Calu3 (cell line): ENCODE data around the gene CELSR1. TPM values are rescaled to one million over a fixed set of nuclear protein-coding genes. Genes with fewer than 3 reads are reported as not detected.

Experiments
- BruUV-seq: library from RNA; stranded (reverse); fragments of 400-500 nt; replicated peaks from 2 replicates; lab custom pipeline; 2021; lab: Mats Ljungman, UMichigan
- CTCF ChIA-PET: fragments of 300-600 bp; sonication (Branson Sonifier 250); formaldehyde crosslinking; loops from one replicate; lab custom pipeline; 2022; ENCODE audit warnings: antibody characterized with exemption; lab: Charles Lee
- DNase-seq: peaks from one replicate; pipeline ENCODE4 v3.0.0; 2022
- H3K27ac Mint-ChIP-seq: one replicate; pipeline ENCODE4 v1.8.0; 2022; ENCODE audit warnings: mixed read lengths; ENCODE audit not compliant: unreplicated experiment
- H3K27me3 Mint-ChIP-seq: one replicate; pipeline ENCODE4 v1.8.0; 2022; ENCODE audit warnings: mixed read lengths; ENCODE audit not compliant: unreplicated experiment
- H3K36me3 Mint-ChIP-seq: one replicate; pipeline ENCODE4 v1.8.0; 2022; ENCODE audit warnings: mild to moderate bottlenecking, moderate library complexity, mixed read lengths; ENCODE audit not compliant: insufficient read depth, unreplicated experiment
- H3K4me1 Mint-ChIP-seq: one replicate; pipeline ENCODE4 v1.8.0; 2022; ENCODE audit warnings: mild to moderate bottlenecking, low read depth, mixed read lengths; ENCODE audit not compliant: unreplicated experiment
- H3K4me3 Mint-ChIP-seq: one replicate; pipeline ENCODE4 v1.8.0; 2022; ENCODE audit warnings: mild to moderate bottlenecking, low read depth, moderate library complexity, mixed read lengths; ENCODE audit not compliant: unreplicated experiment
- H3K9me3 Mint-ChIP-seq: one replicate; pipeline ENCODE4 v1.8.0; 2022; ENCODE audit warnings: low read depth, mixed read lengths; ENCODE audit not compliant: unreplicated experiment
- CTCF ChIP-seq: fragments of 200-600 bp; IDR thresholded peaks from one replicate; pipeline ENCODE4 v1.8.0; 2022; ENCODE audit warnings: antibody characterized with exemption; ENCODE audit not compliant: unreplicated experiment
- intact Hi-C: fragments of 100-400 bp; cut with micrococcal nuclease; formaldehyde crosslinking; loops from one replicate; pipeline ENCODE4 v1.10.0; 2022; ENCODE audit not compliant: unreplicated experiment
- total RNA-seq: library from RNA; stranded (reverse); gene quantifications from 2 replicates; pipeline ENCODE4 v1.2.3, GENCODE V29; 2022

Gene CELSR1
- total RNA-seq, 1 experiment from 2014 or later = 45.5 TPM

DNA sequence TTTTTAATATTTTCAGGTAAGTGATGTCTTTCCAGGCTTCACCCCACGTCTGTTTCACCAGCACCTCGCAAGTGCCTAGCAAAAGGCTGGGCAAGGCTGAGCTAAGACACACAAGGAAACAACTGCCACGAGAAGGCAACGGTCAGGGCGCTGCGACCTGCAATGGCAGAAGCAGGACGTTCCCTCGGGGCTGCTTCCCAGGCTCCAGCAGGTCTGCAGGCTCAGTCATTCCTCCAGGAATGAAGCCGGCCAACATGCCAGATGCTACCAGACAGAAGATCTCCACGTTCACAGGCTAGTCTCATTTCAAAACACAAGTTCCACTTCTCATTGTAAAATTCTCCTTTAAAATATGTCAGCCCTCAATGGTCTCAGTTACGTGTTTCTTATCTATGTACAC is 45.5 kb downstream of the CELSR1 start:
- no peak overlapping the region for H3K4me3 Mint-ChIP-seq
- no peaks in the 10 kb centered on the region for H3K9me3 Mint-ChIP-seq
- CTCF ChIA-PET = no interaction called here
- intact Hi-C loops = no loop called here
- no peak overlapping the region for H3K27ac Mint-ChIP-seq
- no peak for TF ChIP-seq CTCF
- H3K36me3 Mint-ChIP-seq = peaks cover 8% of the 10 kb centered on the region
- H3K4me1 Mint-ChIP-seq = no peaks in the 10 kb centered on the region
- no TSS peak for BruUV-seq
- no peaks in the 10 kb centered on the region for H3K27me3 Mint-ChIP-seq
- DNase-seq = no peak

DNA sequence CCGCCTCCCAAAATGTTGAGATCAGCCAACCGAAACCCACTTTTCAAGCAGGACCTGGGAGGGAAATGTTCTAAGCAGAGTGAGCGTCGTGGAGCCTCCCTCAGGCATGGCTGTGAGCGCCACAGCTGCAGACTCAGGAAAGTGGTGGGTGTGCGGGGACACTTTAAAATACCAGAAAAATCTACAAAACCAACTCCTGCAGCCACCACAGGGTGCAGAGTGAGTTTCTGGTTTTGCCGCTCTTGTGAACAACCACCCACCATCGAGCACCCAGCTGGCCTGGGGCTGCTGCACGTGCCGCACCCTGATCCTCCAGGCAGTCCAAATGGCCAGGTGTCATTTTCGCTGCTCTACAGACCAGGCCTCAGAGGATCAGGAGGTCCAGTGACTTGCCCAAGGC is 46.9 kb downstream of the CELSR1 start:
- no peak overlapping the region for H3K4me3 Mint-ChIP-seq
- intact Hi-C loops = no loop called here
- no TSS peak for BruUV-seq
- no peak overlapping the region for H3K27ac Mint-ChIP-seq
- CTCF ChIA-PET = no interaction called here
- H3K36me3 Mint-ChIP-seq = peaks cover 8% of the 10 kb centered on the region
- peaks cover 1% of the 10 kb centered on the region for H3K4me1 Mint-ChIP-seq
- H3K27me3 Mint-ChIP-seq = no peaks in the 10 kb centered on the region
- DNase-seq = no peak
- H3K9me3 Mint-ChIP-seq = no peaks in the 10 kb centered on the region
- TF ChIP-seq CTCF = no peak

- Mint-ChIP-seq H3K27me3 (no peaks in the 10 kb centered on the region), H3K9me3 (peaks cover 3% of the 10 kb centered on the region), H3K27ac (no peak overlapping the region), H3K4me3 (no peak overlapping the region), H3K4me1 (peaks cover 22% of the 10 kb centered on the region), H3K36me3 (peaks cover 12% of the 10 kb centered on the region)
- CTCF ChIA-PET = no interaction called here
- BruUV-seq = no TSS peak
- no peak for TF ChIP-seq CTCF
- DNase-seq = no peak
- intact Hi-C loops = no loop called here
Observed at GRCh38 chr22:46486996-46487717, 50.3 kb downstream of the CELSR1 start.

GRCh38 chr22:46484861-46485595 is 52.4 kb downstream of the CELSR1 start:
- H3K4me3 Mint-ChIP-seq = no peak overlapping the region
- no peaks in the 10 kb centered on the region for H3K27me3 Mint-ChIP-seq
- peaks cover 28% of the 10 kb centered on the region for H3K4me1 Mint-ChIP-seq
- no peak for DNase-seq
- peaks cover 12% of the 10 kb centered on the region for H3K36me3 Mint-ChIP-seq
- no TSS peak for BruUV-seq
- H3K27ac Mint-ChIP-seq = no peak overlapping the region
- CTCF ChIA-PET = interaction anchor here (1.3 kb wide), 1 partner anchor 11 kb away, joined by 3 read pairs; no protein-coding TSS in a partner anchor
- intact Hi-C loops = no loop called here
- no peak for TF ChIP-seq CTCF
- H3K9me3 Mint-ChIP-seq = peaks cover 3% of the 10 kb centered on the region
